ENCODE measurements around the gene RAB8A. TPM values are rescaled to one million over a fixed set of nuclear protein-coding genes. Genes with fewer than 3 reads are reported as not detected.

RAB8A gene
- polyA plus RNA-seq, 1 experiment = 78.6 TPM

GRCh38 chr19:16066611-16067104, 45.0 kb upstream of the RAB8A start:
- ChIA-PET POLR2A (interaction anchor here (0.6 kb wide), 1 partner anchor 21 kb away, joined by 4 read pairs; no protein-coding TSS in a partner anchor), CTCF (interaction anchor here (0.6 to 5.2 kb wide), 3 partner anchors 9 to 52 kb away, joined by 3 to 48 read pairs (median 4); partner anchors contain the start of gene TPM4)
- no peak for DNase-seq (ENCODE audit: low read depth)
- no peaks in the 10 kb centered on the region for H3K27me3 ChIP-seq (ENCODE audit: control insufficient read depth, insufficient read depth, low read length)
- H3K4me3 ChIP-seq (ENCODE audit: low read depth, low read length) = no peak overlapping the region
- TF ChIP-seq CTCF (IDR thresholded peaks at IDR 0.05; ENCODE audit: insufficient read depth, low read depth, low read length) = no peak
- no peaks in the 10 kb centered on the region for H3K36me3 ChIP-seq (ENCODE audit: control insufficient read depth, insufficient read depth, low read length)

GRCh38 chr19:16067205-16067938, 44.3 kb upstream of the RAB8A start:
- no peak for DNase-seq (ENCODE audit: low read depth)
- ChIA-PET POLR2A (no interaction called here), CTCF (interaction anchor here (1.2 to 1.6 kb wide), 2 partner anchors 26 to 28 kb away, joined by 3 read pairs; no protein-coding TSS in a partner anchor)
- no peak for TF ChIP-seq CTCF (IDR thresholded peaks at IDR 0.05; ENCODE audit: insufficient read depth, low read depth, low read length)
- Histone ChIP-seq H3K27me3 (ENCODE audit: control insufficient read depth, insufficient read depth, low read length) (no peaks in the 10 kb centered on the region), H3K4me3 (ENCODE audit: low read depth, low read length) (no peak overlapping the region), H3K36me3 (ENCODE audit: control insufficient read depth, insufficient read depth, low read length) (no peaks in the 10 kb centered on the region)

GRCh38 chr19:16068696-16069259, 42.9 kb upstream of the RAB8A start:
- TF ChIP-seq CTCF (IDR thresholded peaks at IDR 0.05; ENCODE audit: insufficient read depth, low read depth, low read length) = no peak
- POLR2A ChIA-PET = no interaction called here
- Histone ChIP-seq H3K36me3 (ENCODE audit: control insufficient read depth, insufficient read depth, low read length) (no peaks in the 10 kb centered on the region), H3K4me3 (ENCODE audit: low read depth, low read length) (no peak overlapping the region), H3K27me3 (ENCODE audit: control insufficient read depth, insufficient read depth, low read length) (no peaks in the 10 kb centered on the region)
- CTCF ChIA-PET = interaction anchor here (0.9 to 1.6 kb wide), 3 partner anchors 12 to 28 kb away, joined by 3 read pairs; no protein-coding TSS in a partner anchor
- DNase-seq (ENCODE audit: low read depth) = no peak

- ChIA-PET CTCF (no interaction called here), POLR2A (no interaction called here)
- Histone ChIP-seq H3K36me3 (ENCODE audit: control insufficient read depth, insufficient read depth, low read length) (no peaks in the 10 kb centered on the region), H3K27me3 (ENCODE audit: control insufficient read depth, insufficient read depth, low read length) (no peaks in the 10 kb centered on the region), H3K4me3 (ENCODE audit: low read depth, low read length) (no peak overlapping the region)
- TF ChIP-seq CTCF (IDR thresholded peaks at IDR 0.05; ENCODE audit: insufficient read depth, low read depth, low read length) = no peak
- DNase-seq (ENCODE audit: low read depth) = no peak
Observed at GRCh38 chr19:16069813-16070365, 41.8 kb upstream of the RAB8A start.

GRCh38 chr19:16070366-16070990, 41.2 kb upstream of the RAB8A start:
- H3K36me3 ChIP-seq (ENCODE audit: control insufficient read depth, insufficient read depth, low read length) = no peaks in the 10 kb centered on the region
- no peak for DNase-seq (ENCODE audit: low read depth)
- ChIA-PET CTCF (no interaction called here), POLR2A (no interaction called here)
- no peaks in the 10 kb centered on the region for H3K27me3 ChIP-seq (ENCODE audit: control insufficient read depth, insufficient read depth, low read length)
- TF ChIP-seq CTCF (IDR thresholded peaks at IDR 0.05; ENCODE audit: insufficient read depth, low read depth, low read length) = no peak
- no peak overlapping the region for H3K4me3 ChIP-seq (ENCODE audit: low read depth, low read length)

All from BJ (cell line).